ENCODE measurements around the gene PKP3.
"Not testable (repeated sequence)": the region's sequence is repeated elsewhere in the genome, so short reads cannot be mapped to it uniquely, and the experiment has no call there.

PKP3 gene

GRCh38 chr11:394034-394857 lies at the start of gene PKP3:
Gene PKP3 (plus strand): TSS chr11:394209. CDS start chr11:394293, 84 bp downstream.
- no peak for DNase-seq

- DNase-seq: no peak
Observed at GRCh38 chr11:344836-345578, 49.0 kb upstream of the PKP3 start.

GRCh38 chr11:346529-346928 lies 47.5 kb upstream of the PKP3 start:
- no peak for DNase-seq

- not testable (repeated sequence) for DNase-seq
Observed at GRCh38 chr11:349270-349954, 44.6 kb upstream of the PKP3 start.

- peak; percentile 49 for DNase-seq
Observed at GRCh38 chr11:350033-350722, 43.8 kb upstream of the PKP3 start.

- DNase-seq: peak; percentile 53
Observed at GRCh38 chr11:350723-351255, 43.2 kb upstream of the PKP3 start.

- peak; percentile 45 for DNase-seq
Observed at GRCh38 chr11:351411-351810, 42.6 kb upstream of the PKP3 start.

GRCh38 chr11:352456-353031 lies 41.5 kb upstream of the PKP3 start:
- DNase-seq: peak; percentile 42

GRCh38 chr11:353179-353873 lies 40.7 kb upstream of the PKP3 start:
- peak; percentile 54 for DNase-seq

- DNase-seq: peak; percentile 94
Observed at GRCh38 chr11:355581-356458, 38.2 kb upstream of the PKP3 start.

GRCh38 chr11:356610-357009 lies 37.4 kb upstream of the PKP3 start:
- DNase-seq: no peak

GRCh38 chr11:357582-357981 lies 36.4 kb upstream of the PKP3 start:
- DNase-seq: no peak

GRCh38 chr11:358129-358800 lies 35.7 kb upstream of the PKP3 start:
- no peak for DNase-seq

- no peak for DNase-seq
Observed at GRCh38 chr11:359181-359714, 34.8 kb upstream of the PKP3 start.

- no peak for DNase-seq
Observed at GRCh38 chr11:360326-361280, 33.4 kb upstream of the PKP3 start.

- DNase-seq: no peak
Observed at GRCh38 chr11:362642-363442, 31.2 kb upstream of the PKP3 start.

- not testable (repeated sequence) for DNase-seq
Observed at GRCh38 chr11:363443-363805, 30.6 kb upstream of the PKP3 start.
